GM23338 (cell line): ENCODE results near the gene TINAGL1. TPM values are rescaled to one million over a fixed set of nuclear protein-coding genes. Genes with fewer than 3 reads are reported as not detected.

Experiments
- ATAC-seq: fragments of 200-7000 bp; cut with Tn5 transposase; 3 replicates; pipeline ENCODE4 v1.9.1; 2020
- DNase-seq: peaks from one replicate; pipeline ENCODE4 v3.0.0-alpha.2; 2015; ENCODE audit warnings: low spot score
- H2AFZ ChIP-seq: fragments of 200-600 bp; sonication (generic); 2 replicates; pipeline ENCODE4 v1.8.0; 2016; ENCODE audit warnings: antibody characterized with exemption, mild to moderate bottlenecking, moderate library complexity
- H3F3A ChIP-seq: fragments of 200-600 bp; sonication (generic); replicated peaks from 2 replicates; pipeline ENCODE4 v1.8.0; 2017; ENCODE audit warnings: antibody characterized with exemption, mixed run types, low read depth
- H3K27ac ChIP-seq: fragments of 200-600 bp; sonication (generic); 2 replicates; pipeline ENCODE4 v1.6.1; 2016; ENCODE audit warnings: low read depth
- H3K27me3 ChIP-seq: fragments of 200-600 bp; sonication (generic); 2 replicates; pipeline ENCODE4 v1.8.0; 2016; ENCODE audit warnings: mild to moderate bottlenecking, mixed run types, moderate library complexity; ENCODE audit not compliant: insufficient read depth
- H3K36me3 ChIP-seq: fragments of 200-600 bp; sonication (generic); 2 replicates; pipeline ENCODE4 v1.8.0; 2016; ENCODE audit warnings: mild to moderate bottlenecking; ENCODE audit not compliant: insufficient read depth
- H3K4me1 ChIP-seq: fragments of 200-600 bp; sonication (generic); 2 replicates; pipeline ENCODE4 v1.8.0; 2016; ENCODE audit warnings: mild to moderate bottlenecking, moderate library complexity; ENCODE audit not compliant: insufficient read depth
- H3K4me2 ChIP-seq: fragments of 200-600 bp; sonication (generic); 2 replicates; pipeline ENCODE4 v1.7.1; 2017; ENCODE audit warnings: mixed run types
- H3K4me3 ChIP-seq: fragments of 200-600 bp; sonication (generic); 2 replicates; pipeline ENCODE4 v1.6.1; 2016; ENCODE audit warnings: mixed run types
- H3K79me2 ChIP-seq: fragments of 200-600 bp; sonication (generic); replicated peaks from 2 replicates; pipeline ENCODE4 v1.8.0; 2017; ENCODE audit warnings: mild to moderate bottlenecking; ENCODE audit not compliant: insufficient read depth
- H3K9me2 ChIP-seq: fragments of 200-600 bp; sonication (generic); 2 replicates; pipeline ENCODE4 v1.8.0; 2017; ENCODE audit not compliant: insufficient read depth
- H4K20me1 ChIP-seq: fragments of 200-600 bp; sonication (generic); replicated peaks from 2 replicates; pipeline ENCODE4 v1.8.0; 2017; ENCODE audit warnings: mild to moderate bottlenecking; ENCODE audit not compliant: insufficient read depth
- H3K27ac Mint-ChIP-seq: 2 replicates; pipeline ENCODE4 v1.8.0; 2020; ENCODE audit warnings: inconsistent platforms, mild to moderate bottlenecking, moderate library complexity, mixed read lengths
- H3K27me3 Mint-ChIP-seq: 3 replicates; pipeline ENCODE4 v1.8.0; 2022; ENCODE audit warnings: low read depth, mild to moderate bottlenecking, moderate library complexity, mixed read lengths, inconsistent platforms; ENCODE audit not compliant: insufficient read depth, poor library complexity
- H3K36me3 Mint-ChIP-seq: 3 replicates; pipeline ENCODE4 v1.8.0; 2021; ENCODE audit warnings: low read depth, mild to moderate bottlenecking, inconsistent platforms, moderate library complexity, mixed read lengths
- H3K4me1 Mint-ChIP-seq: 3 replicates; pipeline ENCODE4 v1.8.0; 2020; ENCODE audit warnings: mild to moderate bottlenecking, inconsistent platforms, mixed read lengths
- H3K4me3 Mint-ChIP-seq: 3 replicates; pipeline ENCODE4 v1.8.0; 2021; ENCODE audit warnings: moderate library complexity, mild to moderate bottlenecking, inconsistent platforms, mixed read lengths
- H3K9me3 Mint-ChIP-seq: 3 replicates; pipeline ENCODE4 v1.8.0; 2020; ENCODE audit warnings: moderate library complexity, mild to moderate bottlenecking, inconsistent platforms, mixed read lengths
- CREB1 ChIP-seq: fragments of 250-450 bp; sonication (Bioruptor Pico); IDR thresholded peaks from 2 replicates; pipeline ENCODE4 v1.5.0; 2020; ENCODE audit warnings: low read depth, mild to moderate bottlenecking, moderate library complexity
- CTCF ChIP-seq, 2 experiments: fragments of 200-600 bp in 1 of 2; sonication (generic) in 1 of 2; conservative IDR thresholded peaks; 2 replicates each; pipeline versions ENCODE4 v1.5.1 to v1.6.1; 2016 to 2017; ENCODE audit warnings: antibody characterized with exemption in 2 of 2, low read depth in 2 of 2, mild to moderate bottlenecking in 2 of 2, moderate library complexity in 1 of 2
- ETS1 ChIP-seq: IDR thresholded peaks from 2 replicates; pipeline ENCODE4 v1.6.1; 2016; ENCODE audit warnings: antibody characterized with exemption
- EZH2phosphoT487 ChIP-seq: fragments of 200-600 bp; sonication (generic); IDR thresholded peaks from one replicate; pipeline ENCODE4 v1.8.1; 2018; ENCODE audit warnings: antibody characterized with exemption; ENCODE audit not compliant: unreplicated experiment
- JUNB ChIP-seq: IDR thresholded peaks from one replicate; pipeline ENCODE4 v1.6.1; 2016; ENCODE audit warnings: antibody characterized with exemption; ENCODE audit not compliant: unreplicated experiment
- NANOG ChIP-seq: IDR thresholded peaks from 2 replicates; pipeline ENCODE4 v1.6.1; 2016; ENCODE audit warnings: antibody characterized with exemption, borderline replicate concordance
- REST ChIP-seq: IDR thresholded peaks from one replicate; pipeline ENCODE4 v1.6.1; 2018; ENCODE audit warnings: antibody characterized with exemption; ENCODE audit not compliant: unreplicated experiment
- STAT1 ChIP-seq: IDR thresholded peaks from one replicate; pipeline ENCODE4 v1.6.1; 2016; ENCODE audit warnings: antibody characterized with exemption; ENCODE audit not compliant: unreplicated experiment
- ZNF114 ChIP-seq: fragments of 250-450 bp; sonication (Bioruptor Pico); IDR thresholded peaks from 2 replicates; pipeline ENCODE4 v1.5.0; 2020; ENCODE audit warnings: mild to moderate bottlenecking, moderate library complexity
- ZNF331 ChIP-seq: fragments of 250-450 bp; sonication (Bioruptor Pico); IDR thresholded peaks from 2 replicates; pipeline ENCODE4 v1.5.0; 2020; ENCODE audit warnings: low read depth, mild to moderate bottlenecking, moderate library complexity
- polyA plus RNA-seq: library from polyadenylated mRNA; unstranded; fragments of >200 nt; fragmentation: Nextera tagmentation; extraction: Ambion mirVana; gene quantifications from 2 replicates; pipeline ENCODE4 v1.2.1, GENCODE V29; 2016
- total RNA-seq: library from RNA; depleted of rRNA; stranded (reverse); fragments of >200 nt; shearing (Covaris generic); gene quantifications from 2 replicates; pipeline ENCODE4 v1.2.3, GENCODE V29; 2014

The TINAGL1 gene
- total and polyA plus RNA-seq, 2 experiments from 2014 or later: 6.8 to 15.8 TPM

GRCh38 chr1:31624731-31625514, 48.6 kb downstream of the TINAGL1 start (continued):
- no peak for TF ChIP-seq STAT1
- no peak for TF ChIP-seq ZNF331 (CRISPR knock-in tag)
- no peak for TF ChIP-seq REST

GRCh38 chr1:31625561-31626222, 49.4 kb downstream of the TINAGL1 start:
- Histone ChIP-seq H3F3A (no peaks in the 10 kb centered on the region), H3K4me2 (no peak overlapping the region), H3K79me2 (no peaks in the 10 kb centered on the region), H3K4me1 (no peaks in the 10 kb centered on the region), H2AFZ (no peak overlapping the region), H4K20me1 (no peaks in the 10 kb centered on the region; the same call in 1 of the 2 replicates), H3K27me3 (no peaks in the 10 kb centered on the region), H3K9me2 (no peaks in the 10 kb centered on the region), H3K4me3 (no peak overlapping the region), H3K27ac (no peak overlapping the region), H3K36me3 (0 out of 2 replicates have a peak, but pooled peaks cover 4% of the 10 kb centered on the region)
- Mint-ChIP-seq H3K27ac (no peak overlapping the region), H3K9me3 (no peaks in the 10 kb centered on the region), H3K27me3 (peaks cover 13% of the 10 kb centered on the region), H3K4me1 (peaks cover 4% of the 10 kb centered on the region; the same call in 2 of the 3 replicates), H3K36me3 (peaks cover 10% of the 10 kb centered on the region), H3K4me3 (no peak overlapping the region)
- DNase-seq (no peak), ATAC-seq (no peak)
- TF ChIP-seq NANOG: no peak
- no peak for TF ChIP-seq ZNF114 (CRISPR knock-in tag)
- TF ChIP-seq EZH2phosphoT487: no peak
- TF ChIP-seq CTCF (conservative IDR thresholded peaks at IDR 0.05; ENCODE audit: low read depth in 2 of 2): no peak
- TF ChIP-seq REST: no peak
- TF ChIP-seq JUNB: no peak
- TF ChIP-seq ETS1: no peak
- TF ChIP-seq STAT1: no peak
- TF ChIP-seq CREB1 (CRISPR knock-in tag): no peak
- TF ChIP-seq ZNF331 (CRISPR knock-in tag): no peak
